IMR-90 (cell line): ENCODE measurements around the gene F10. TPM values are rescaled to one million over a fixed set of nuclear protein-coding genes. Genes with fewer than 3 reads are reported as not detected.

Source experiments
- ATAC-seq: fragments of 200-7000 bp; cut with Tn5 transposase; 2 replicates; pipeline ENCODE4 v1.9.1; 2020; ENCODE audit warnings: low read depth, mild to moderate bottlenecking, moderate library complexity
- BruUV-seq: library from RNA; stranded (reverse); fragments of 400-500 nt; replicated peaks from 2 replicates; lab custom pipeline; 2021; lab: Mats Ljungman, UMichigan
- CTCF ChIA-PET: fragments of 300-600 bp; formaldehyde crosslinking; extraction: SDS; loops from one replicate; lab custom pipeline; 2021; ENCODE audit warnings: antibody characterized with exemption; lab: Yijun Ruan, JAX
- POLR2A ChIA-PET: fragments of 300-600 bp; sonication (Branson Sonifier 250); formaldehyde crosslinking; loops from one replicate; lab custom pipeline; 2022; ENCODE audit warnings: antibody characterized with exemption; ENCODE audit not compliant: unreplicated experiment; lab: Charles Lee
- DNase-seq: peaks from one replicate; pipeline ENCODE4 v3.0.0; 2013
- H2AFZ ChIP-seq: replicated peaks from 2 replicates; pipeline ENCODE3; 2013; ENCODE audit warnings: low read length, mild to moderate bottlenecking; ENCODE audit not compliant: poor library complexity
- H2AK5ac ChIP-seq: 2 replicates; pipeline ENCODE4 v1.6.1; 2013; ENCODE audit warnings: low read depth, low read length, inconsistent platforms
- H2AK9ac ChIP-seq: replicated peaks from 2 replicates; pipeline ENCODE3; 2013; ENCODE audit warnings: mild to moderate bottlenecking, low read depth, low read length, moderate library complexity; ENCODE audit not compliant: poor library complexity
- H2BK120ac ChIP-seq: 2 replicates; pipeline ENCODE4 v1.6.1; 2013; ENCODE audit warnings: low read depth, low read length, inconsistent platforms
- H2BK15ac ChIP-seq: 3 replicates; pipeline ENCODE4 v1.6.1; 2013; ENCODE audit warnings: low read depth, low read length, inconsistent platforms
- H2BK20ac ChIP-seq: 2 replicates; pipeline ENCODE4 v1.6.1; 2013; ENCODE audit warnings: low read depth, mild to moderate bottlenecking, inconsistent platforms, low read length, moderate library complexity
- H2BK5ac ChIP-seq: 2 replicates; pipeline ENCODE4 v1.6.1; 2013; ENCODE audit warnings: mild to moderate bottlenecking, low read depth, low read length, inconsistent platforms; ENCODE audit not compliant: poor library complexity, severe bottlenecking
- H3K14ac ChIP-seq: replicated peaks from 2 replicates; pipeline ENCODE4 v1.6.1; 2013; ENCODE audit warnings: low read depth, low read length, inconsistent platforms
- H3K18ac ChIP-seq: 2 replicates; pipeline ENCODE4 v1.6.1; 2013; ENCODE audit warnings: low read depth, low read length, control low read depth
- H3K23ac ChIP-seq: 2 replicates; pipeline ENCODE4 v1.6.1; 2013; ENCODE audit warnings: low read depth, low read length, inconsistent platforms
- H3K27ac ChIP-seq: 2 replicates; pipeline ENCODE4 v1.5.1; 2013; ENCODE audit warnings: mild to moderate bottlenecking, control low read depth, low read length; ENCODE audit not compliant: insufficient read depth
- H3K27me3 ChIP-seq: 2 replicates; pipeline ENCODE4 v1.6.1; 2013; ENCODE audit warnings: low read length; ENCODE audit not compliant: control insufficient read depth, insufficient read depth
- H3K36me3 ChIP-seq: 2 replicates; pipeline ENCODE4 v1.6.1; 2013; ENCODE audit warnings: low read length, mixed read lengths; ENCODE audit not compliant: control insufficient read depth, insufficient read depth
- H3K4ac ChIP-seq: 2 replicates; pipeline ENCODE4 v1.6.1; 2013; ENCODE audit warnings: low read depth, low read length, inconsistent platforms
- H3K4me1 ChIP-seq: 2 replicates; pipeline ENCODE4 v1.6.1; 2013; ENCODE audit warnings: low read length, mixed read lengths; ENCODE audit not compliant: control insufficient read depth, insufficient read depth
- H3K4me2 ChIP-seq: 2 replicates; pipeline ENCODE4 v1.6.1; 2013; ENCODE audit warnings: low read depth, mild to moderate bottlenecking, control low read depth, low read length, moderate library complexity
- H3K4me3 ChIP-seq: 2 replicates; pipeline ENCODE4 v1.5.1; 2013; ENCODE audit warnings: low read depth, mild to moderate bottlenecking, control low read depth, low read length, moderate library complexity; ENCODE audit not compliant: insufficient read depth
- H3K56ac ChIP-seq: 2 replicates; pipeline ENCODE4 v1.6.1; 2013; ENCODE audit warnings: low read length, inconsistent platforms; ENCODE audit not compliant: insufficient read depth; ENCODE audit errors: extremely low read depth
- H3K79me1 ChIP-seq, 2 experiments: 2 replicates each; pipeline ENCODE4 v1.6.1; 2013; ENCODE audit warnings: low read length in 2 of 2, inconsistent platforms in 1 of 2, low read depth in 1 of 2
- H3K9ac ChIP-seq: 2 replicates; pipeline ENCODE4 v1.6.1; 2013; ENCODE audit warnings: low read depth, low read length, control low read depth
- H3K9me1 ChIP-seq: 2 replicates; pipeline ENCODE4 v1.6.1; 2013; ENCODE audit warnings: low read length, inconsistent platforms; ENCODE audit not compliant: insufficient read depth
- H3K9me3 ChIP-seq: 2 replicates; pipeline ENCODE4 v1.6.1; 2013; ENCODE audit warnings: low read length; ENCODE audit not compliant: control insufficient read depth, insufficient read depth
- H4K20me1 ChIP-seq: 2 replicates; pipeline ENCODE4 v1.6.1; 2013; ENCODE audit warnings: low read length, inconsistent platforms; ENCODE audit not compliant: insufficient read depth
- H4K5ac ChIP-seq: 2 replicates; pipeline ENCODE4 v1.6.1; 2013; ENCODE audit warnings: mild to moderate bottlenecking, low read depth, low read length, control low read depth
- H4K8ac ChIP-seq, 2 experiments: 2 replicates each; pipeline ENCODE4 v1.6.1; 2013; ENCODE audit warnings: low read depth in 2 of 2, low read length in 2 of 2, control low read depth in 1 of 2, inconsistent platforms in 1 of 2
- H4K91ac ChIP-seq: 2 replicates; pipeline ENCODE4 v1.6.1; 2013; ENCODE audit warnings: low read depth, low read length, inconsistent platforms; ENCODE audit not compliant: insufficient read depth
- CEBPB ChIP-seq: IDR thresholded peaks from 2 replicates; pipeline ENCODE4 v1.6.1; 2012; ENCODE audit warnings: low read depth, low read length, improper control_type of control experiment
- CHD1 ChIP-seq: IDR thresholded peaks from 2 replicates; pipeline ENCODE4 v1.6.1; 2012; ENCODE audit warnings: low read depth, low read length, improper control_type of control experiment
- MAFK ChIP-seq: IDR thresholded peaks from 2 replicates; pipeline ENCODE4 v1.6.1; 2012; ENCODE audit warnings: low read depth, low read length, improper control_type of control experiment
- MAZ ChIP-seq: IDR thresholded peaks from 2 replicates; pipeline ENCODE4 v1.6.1; 2012; ENCODE audit warnings: low read depth, mild to moderate bottlenecking, low read length, improper control_type of control experiment, moderate library complexity, borderline replicate concordance
- POLR2A ChIP-seq: IDR thresholded peaks from 2 replicates; pipeline ENCODE4 v1.6.1; 2012; ENCODE audit warnings: mild to moderate bottlenecking, low read depth, low read length
- RFX5 ChIP-seq: IDR thresholded peaks from 2 replicates; pipeline ENCODE4 v1.8.0; 2012; ENCODE audit warnings: low read depth, mild to moderate bottlenecking, low read length, moderate library complexity
- SMC3 ChIP-seq: fragments of 150-350 bp; IDR thresholded peaks from 2 replicates; pipeline ENCODE4 v1.6.1; 2016; ENCODE audit warnings: low read depth, mild to moderate bottlenecking, antibody characterized with exemption, low read length, moderate library complexity
- WGBS, 2 experiments: methylation state at CpG; one replicate each; pipeline versions ENCODE4 v1.1.5 to v1.1.7; 2013; ENCODE audit warnings: missing lambda C conversion rate in 2 of 2; ENCODE audit not compliant: insufficient read length in 1 of 2; ENCODE audit errors: extremely low coverage in 2 of 2; 5-methylcytosine and 5-hydroxymethylcytosine counted together
- dilution Hi-C: fragments of 300-500 bp; cut with HindIII; formaldehyde crosslinking; loops from one replicate; pipeline ENCODE4 v1.14.3; 2018; ENCODE audit warnings: low sequenced_read_pairs; ENCODE audit not compliant: unreplicated experiment
- in situ Hi-C: fragments of 300-500 bp; cut with MboI; formaldehyde crosslinking; loops from 3 replicates; pipeline ENCODE4 v1.14.3; 2019; ENCODE audit warnings: low sequenced_read_pairs, inconsistent platforms, mixed read lengths
- intact Hi-C: fragments of 100-400 bp; cut with micrococcal nuclease; formaldehyde crosslinking; loops from 2 replicates; pipeline ENCODE4 v1.10.0; 2022
- polyA plus RNA-seq, 3 experiments: library from polyadenylated mRNA; depleted of rRNA; stranded (reverse); fragments of >200 nt; gene quantifications; 2 replicates each; pipeline ENCODE4 v1.2.3, GENCODE V29; 2012; ENCODE audit warnings: low replicate concordance in 1 of 3
- total RNA-seq: library from RNA; depleted of rRNA; stranded (reverse); fragments of >200 nt; gene quantifications from 2 replicates; pipeline ENCODE4 v1.2.3, GENCODE V29; 2012
- TF ChIP-seq, protein P1 (sequence below): conservative IDR thresholded peaks from 2 replicates; pipeline ENCODE4 v1.5.1; 2012; ENCODE audit warnings: mild to moderate bottlenecking, low read depth, low read length, improper control_type of control experiment
- TF ChIP-seq, protein P2 (sequence below): fragments of 150-350 bp; IDR thresholded peaks from 2 replicates; pipeline ENCODE4 v1.6.1; 2016; ENCODE audit warnings: low read depth, mild to moderate bottlenecking, low read length, moderate library complexity, borderline replicate concordance

Gene F10
- total and polyA plus RNA-seq, 2 of the 4 experiments (the other 2 are of a cell fraction) = 9.1 to 19.5 TPM

DNA sequence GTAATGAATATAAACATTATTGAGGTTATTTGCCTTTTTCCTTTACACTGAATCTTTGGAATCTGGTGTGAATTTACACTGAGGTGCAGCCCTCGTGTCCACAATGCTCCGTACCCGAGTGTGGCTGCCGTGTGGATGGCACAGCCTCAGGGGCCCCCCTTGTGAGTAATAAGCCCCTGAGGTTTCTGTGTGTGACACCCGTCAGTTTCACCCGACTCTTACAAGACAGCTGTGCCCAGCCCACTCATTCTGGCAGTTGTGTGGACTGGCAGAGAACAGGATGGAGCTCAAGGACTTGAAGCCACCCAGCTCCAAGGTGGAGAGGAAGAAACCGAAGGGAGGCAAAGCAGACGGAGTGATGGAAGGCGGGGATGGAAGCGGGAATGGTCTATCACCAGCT lies 43.7 kb downstream of the F10 start:
- Histone ChIP-seq H3K79me1 (peaks cover 0 to 5% of the 10 kb centered on the region in 2 experiments; a peak in 1 of 4 replicates), H3K9me3 (0 out of 2 replicates have a peak, but pooled peaks cover 2% of the 10 kb centered on the region), H3K27me3 (no peaks in the 10 kb centered on the region), H3K27ac (no peak overlapping the region), H2AK5ac (peak overlapping the region; percentile 33; the same call in 1 of the 2 replicates), H2BK20ac (no peak overlapping the region), H3K4me1 (peaks cover 8% of the 10 kb centered on the region), H2BK15ac (no peak overlapping the region), H3K14ac (no peak overlapping the region), H3K9ac (no peak overlapping the region), H3K56ac (no peak overlapping the region), H4K20me1 (no peaks in the 10 kb centered on the region), H3K18ac (no peak overlapping the region), H3K4me2 (no peak overlapping the region), H3K23ac (no peak overlapping the region), H3K36me3 (peaks cover 12% of the 10 kb centered on the region), H3K4me3 (no peak overlapping the region), H2AK9ac (peak overlapping the region; percentile 85), H2BK120ac (no peak overlapping the region), H4K8ac (no peak overlapping the region), H4K5ac (no peak overlapping the region), H2BK5ac (no peak overlapping the region), H3K9me1 (peaks cover 4% of the 10 kb centered on the region; the same call in 1 of the 2 replicates), H4K91ac (peak overlapping the region; percentile 41; the same call in 1 of the 2 replicates), H3K4ac (peak overlapping the region; percentile 59; the same call in 1 of the 2 replicates), H2AFZ (peak overlapping the region; percentile 44)
- ATAC-seq (no peak), DNase-seq (no peak)
- in situ Hi-C loops (no loop called here), intact Hi-C loops (no loop called here), dilution Hi-C loops (no loop called here)
- WGBS, 2 experiments = no CpG with 5 or more reads among the region's 10 CpGs
- TF ChIP-seq CEBPB (no peak), MAFK (no peak), MAZ (no peak), CHD1 (no peak), RFX5 (no peak), POLR2A (no peak), SMC3 (no peak)
- TF ChIP-seq, protein P1, sequence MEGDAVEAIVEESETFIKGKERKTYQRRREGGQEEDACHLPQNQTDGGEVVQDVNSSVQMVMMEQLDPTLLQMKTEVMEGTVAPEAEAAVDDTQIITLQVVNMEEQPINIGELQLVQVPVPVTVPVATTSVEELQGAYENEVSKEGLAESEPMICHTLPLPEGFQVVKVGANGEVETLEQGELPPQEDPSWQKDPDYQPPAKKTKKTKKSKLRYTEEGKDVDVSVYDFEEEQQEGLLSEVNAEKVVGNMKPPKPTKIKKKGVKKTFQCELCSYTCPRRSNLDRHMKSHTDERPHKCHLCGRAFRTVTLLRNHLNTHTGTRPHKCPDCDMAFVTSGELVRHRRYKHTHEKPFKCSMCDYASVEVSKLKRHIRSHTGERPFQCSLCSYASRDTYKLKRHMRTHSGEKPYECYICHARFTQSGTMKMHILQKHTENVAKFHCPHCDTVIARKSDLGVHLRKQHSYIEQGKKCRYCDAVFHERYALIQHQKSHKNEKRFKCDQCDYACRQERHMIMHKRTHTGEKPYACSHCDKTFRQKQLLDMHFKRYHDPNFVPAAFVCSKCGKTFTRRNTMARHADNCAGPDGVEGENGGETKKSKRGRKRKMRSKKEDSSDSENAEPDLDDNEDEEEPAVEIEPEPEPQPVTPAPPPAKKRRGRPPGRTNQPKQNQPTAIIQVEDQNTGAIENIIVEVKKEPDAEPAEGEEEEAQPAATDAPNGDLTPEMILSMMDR = no peak
- TF ChIP-seq, protein P2, sequence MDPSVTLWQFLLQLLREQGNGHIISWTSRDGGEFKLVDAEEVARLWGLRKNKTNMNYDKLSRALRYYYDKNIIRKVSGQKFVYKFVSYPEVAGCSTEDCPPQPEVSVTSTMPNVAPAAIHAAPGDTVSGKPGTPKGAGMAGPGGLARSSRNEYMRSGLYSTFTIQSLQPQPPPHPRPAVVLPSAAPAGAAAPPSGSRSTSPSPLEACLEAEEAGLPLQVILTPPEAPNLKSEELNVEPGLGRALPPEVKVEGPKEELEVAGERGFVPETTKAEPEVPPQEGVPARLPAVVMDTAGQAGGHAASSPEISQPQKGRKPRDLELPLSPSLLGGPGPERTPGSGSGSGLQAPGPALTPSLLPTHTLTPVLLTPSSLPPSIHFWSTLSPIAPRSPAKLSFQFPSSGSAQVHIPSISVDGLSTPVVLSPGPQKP = no peak
- CTCF ChIA-PET = no interaction called here
- BruUV-seq = no TSS peak
- POLR2A ChIA-PET = no interaction called here
